PC-9 (cell line): ENCODE results near the gene THAP2. TPM values are rescaled to one million over a fixed set of nuclear protein-coding genes. Genes with fewer than 3 reads are reported as not detected.

Source experiments
- BruUV-seq: library from RNA; stranded (reverse); fragments of 400-500 nt; replicated peaks from 2 replicates; lab custom pipeline; 2021; lab: Mats Ljungman, UMichigan
- CTCF ChIA-PET: fragments of 300-600 bp; sonication (Branson Sonifier 250); formaldehyde crosslinking; loops from one replicate; lab custom pipeline; 2022; ENCODE audit warnings: antibody characterized with exemption; lab: Charles Lee
- POLR2A ChIA-PET: fragments of 300-600 bp; sonication (Branson Sonifier 250); formaldehyde crosslinking; loops from one replicate; lab custom pipeline; 2022; ENCODE audit warnings: antibody characterized with exemption; ENCODE audit not compliant: unreplicated experiment; lab: Charles Lee
- DNase-seq, 2 experiments: peaks; one replicate each; pipeline versions ENCODE4 v3.0.0 to v3.0.0-alpha.2; 2015 to 2022; ENCODE audit warnings: mixed read lengths in 1 of 2
- H2AFZ ChIP-seq: fragments of 200-600 bp; sonication (generic); 2 replicates; pipeline ENCODE4 v1.8.1; 2017; ENCODE audit warnings: antibody characterized with exemption
- H3F3A ChIP-seq: fragments of 200-600 bp; sonication (generic); 2 replicates; pipeline ENCODE4 v1.8.1; 2017; ENCODE audit warnings: antibody characterized with exemption, mild to moderate bottlenecking, low read depth; ENCODE audit not compliant: insufficient read depth
- H3K27ac ChIP-seq: fragments of 200-600 bp; sonication (generic); 2 replicates; pipeline ENCODE4 v1.6.1; 2016; ENCODE audit warnings: mixed run types
- H3K27me3 ChIP-seq: fragments of 200-600 bp; sonication (generic); 2 replicates; pipeline ENCODE4 v1.6.1; 2016; ENCODE audit warnings: low read depth, mixed run types; ENCODE audit not compliant: insufficient read depth
- H3K36me3 ChIP-seq: fragments of 200-600 bp; sonication (generic); 2 replicates; pipeline ENCODE4 v1.6.1; 2016; ENCODE audit warnings: low read depth, mixed run types
- H3K4me1 ChIP-seq: fragments of 200-600 bp; sonication (generic); replicated peaks from 2 replicates; pipeline ENCODE4 v1.6.1; 2016; ENCODE audit warnings: mixed run types; ENCODE audit not compliant: insufficient read depth
- H3K4me2 ChIP-seq: fragments of 200-600 bp; sonication (generic); 2 replicates; pipeline ENCODE4 v1.6.1; 2017; ENCODE audit warnings: mixed run types
- H3K4me3 ChIP-seq: fragments of 200-600 bp; sonication (generic); 2 replicates; pipeline ENCODE4 v1.6.1; 2016; ENCODE audit warnings: mixed run types
- H3K79me2 ChIP-seq: fragments of 200-600 bp; sonication (generic); 2 replicates; pipeline ENCODE4 v1.6.1; 2017; ENCODE audit warnings: low read depth, mixed run types
- H3K9me2 ChIP-seq: fragments of 200-600 bp; sonication (generic); 2 replicates; pipeline ENCODE4 v1.8.1; 2017; ENCODE audit warnings: mild to moderate bottlenecking; ENCODE audit not compliant: insufficient read depth
- H3K9me3 ChIP-seq: fragments of 200-600 bp; sonication (generic); 2 replicates; pipeline ENCODE4 v1.8.1; 2016; ENCODE audit warnings: low read depth; ENCODE audit not compliant: insufficient read depth
- H4K20me1 ChIP-seq: fragments of 200-600 bp; sonication (generic); 2 replicates; pipeline ENCODE4 v1.8.1; 2017; ENCODE audit not compliant: insufficient read depth
- EZH2 ChIP-seq: fragments of 200-600 bp; sonication (generic); IDR thresholded peaks from 2 replicates; pipeline ENCODE4 v1.8.0; 2017; ENCODE audit warnings: antibody characterized with exemption, low read depth
- intact Hi-C: fragments of 100-400 bp; cut with micrococcal nuclease; formaldehyde crosslinking; loops from one replicate; pipeline ENCODE4 v1.10.0; 2022; ENCODE audit not compliant: unreplicated experiment
- total RNA-seq: library from RNA; stranded (reverse); gene quantifications from 2 replicates; pipeline ENCODE4 v1.2.3, GENCODE V29; 2021
- TF ChIP-seq, protein P1 (sequence below): fragments of 200-600 bp; sonication (generic); conservative IDR thresholded peaks from 2 replicates; pipeline ENCODE4 v1.6.1; 2017; ENCODE audit warnings: mixed run types, antibody characterized with exemption, mild to moderate bottlenecking, moderate library complexity

THAP2 gene
- total RNA-seq, 1 experiment from 2014 or later, result 7.0 TPM

DNA sequence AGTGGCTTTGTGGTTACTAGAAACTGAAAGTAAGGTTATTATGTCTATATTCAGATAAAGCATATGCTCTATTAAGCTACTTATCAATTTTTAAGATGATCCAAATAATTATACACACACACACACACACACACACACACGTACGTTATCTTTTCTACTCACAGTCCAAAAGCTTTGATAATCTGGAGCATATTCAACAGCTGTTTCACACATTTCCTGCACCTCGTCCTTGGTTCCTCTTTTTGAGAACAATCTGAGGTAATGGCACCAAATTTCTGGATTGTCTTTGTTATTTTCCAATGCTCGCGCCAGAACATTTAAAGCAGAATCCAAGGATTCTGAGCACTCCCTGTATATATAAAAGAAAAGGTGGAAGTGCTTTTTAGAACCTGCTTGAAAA, 38.0 kb upstream of the THAP2 start:
- Histone ChIP-seq H4K20me1 (peaks cover 11% of the 10 kb centered on the region; the same call in 1 of the 2 replicates), H3K27me3 (no peaks in the 10 kb centered on the region), H3K4me1 (no peaks in the 10 kb centered on the region), H3K4me3 (no peak overlapping the region), H3K27ac (no peak overlapping the region), H3K4me2 (no peak overlapping the region), H3K36me3 (peaks cover 68% of the 10 kb centered on the region), H3K9me2 (no peaks in the 10 kb centered on the region), H3K9me3 (no peaks in the 10 kb centered on the region), H2AFZ (no peak overlapping the region), H3K79me2 (no peaks in the 10 kb centered on the region), H3F3A (no peaks in the 10 kb centered on the region)
- no TSS peak for BruUV-seq
- ChIA-PET POLR2A (no interaction called here), CTCF (no interaction called here)
- TF ChIP-seq EZH2, result no peak
- TF ChIP-seq, protein P1, sequence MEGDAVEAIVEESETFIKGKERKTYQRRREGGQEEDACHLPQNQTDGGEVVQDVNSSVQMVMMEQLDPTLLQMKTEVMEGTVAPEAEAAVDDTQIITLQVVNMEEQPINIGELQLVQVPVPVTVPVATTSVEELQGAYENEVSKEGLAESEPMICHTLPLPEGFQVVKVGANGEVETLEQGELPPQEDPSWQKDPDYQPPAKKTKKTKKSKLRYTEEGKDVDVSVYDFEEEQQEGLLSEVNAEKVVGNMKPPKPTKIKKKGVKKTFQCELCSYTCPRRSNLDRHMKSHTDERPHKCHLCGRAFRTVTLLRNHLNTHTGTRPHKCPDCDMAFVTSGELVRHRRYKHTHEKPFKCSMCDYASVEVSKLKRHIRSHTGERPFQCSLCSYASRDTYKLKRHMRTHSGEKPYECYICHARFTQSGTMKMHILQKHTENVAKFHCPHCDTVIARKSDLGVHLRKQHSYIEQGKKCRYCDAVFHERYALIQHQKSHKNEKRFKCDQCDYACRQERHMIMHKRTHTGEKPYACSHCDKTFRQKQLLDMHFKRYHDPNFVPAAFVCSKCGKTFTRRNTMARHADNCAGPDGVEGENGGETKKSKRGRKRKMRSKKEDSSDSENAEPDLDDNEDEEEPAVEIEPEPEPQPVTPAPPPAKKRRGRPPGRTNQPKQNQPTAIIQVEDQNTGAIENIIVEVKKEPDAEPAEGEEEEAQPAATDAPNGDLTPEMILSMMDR, result no peak
- intact Hi-C loops, result no loop called here
- DNase-seq, result no peak

DNA sequence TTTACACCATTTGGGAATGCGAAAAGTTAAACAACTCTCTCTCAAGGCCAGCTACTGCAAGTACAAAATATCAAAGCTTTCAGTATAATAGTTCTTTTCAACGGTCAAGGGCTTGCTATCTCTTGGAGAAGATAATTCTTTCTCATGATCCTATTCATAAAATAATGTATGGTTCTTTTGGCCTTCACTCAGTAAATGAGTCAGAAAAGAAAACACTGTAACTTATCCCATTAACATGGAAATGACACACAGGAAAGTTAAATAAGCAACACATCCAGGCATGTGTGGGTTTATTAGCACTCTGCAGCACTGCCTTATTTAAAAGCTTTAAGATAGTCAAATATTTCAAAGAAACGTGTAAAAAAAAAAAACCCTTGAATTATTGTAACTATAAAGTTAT, 37.3 kb upstream of the THAP2 start:
- H3F3A ChIP-seq, result no peaks in the 10 kb centered on the region
- ChIA-PET CTCF (no interaction called here), POLR2A (no interaction called here)
- H3K9me2 ChIP-seq, result no peaks in the 10 kb centered on the region
- no peak for TF ChIP-seq EZH2
- TF ChIP-seq, protein P1, result no peak
- no peak overlapping the region for H3K4me3 ChIP-seq
- no peaks in the 10 kb centered on the region for H3K4me1 ChIP-seq
- H3K9me3 ChIP-seq, result no peaks in the 10 kb centered on the region
- peaks cover 74% of the 10 kb centered on the region for H3K36me3 ChIP-seq
- peaks cover 11% of the 10 kb centered on the region; the same call in 1 of the 2 replicates for H4K20me1 ChIP-seq
- no peak overlapping the region for H3K27ac ChIP-seq
- intact Hi-C loops, result no loop called here
- no peaks in the 10 kb centered on the region for H3K79me2 ChIP-seq
- no peak for DNase-seq
- no peaks in the 10 kb centered on the region for H3K27me3 ChIP-seq
- H3K4me2 ChIP-seq, result no peak overlapping the region
- BruUV-seq, result no TSS peak
- H2AFZ ChIP-seq, result no peak overlapping the region

DNA sequence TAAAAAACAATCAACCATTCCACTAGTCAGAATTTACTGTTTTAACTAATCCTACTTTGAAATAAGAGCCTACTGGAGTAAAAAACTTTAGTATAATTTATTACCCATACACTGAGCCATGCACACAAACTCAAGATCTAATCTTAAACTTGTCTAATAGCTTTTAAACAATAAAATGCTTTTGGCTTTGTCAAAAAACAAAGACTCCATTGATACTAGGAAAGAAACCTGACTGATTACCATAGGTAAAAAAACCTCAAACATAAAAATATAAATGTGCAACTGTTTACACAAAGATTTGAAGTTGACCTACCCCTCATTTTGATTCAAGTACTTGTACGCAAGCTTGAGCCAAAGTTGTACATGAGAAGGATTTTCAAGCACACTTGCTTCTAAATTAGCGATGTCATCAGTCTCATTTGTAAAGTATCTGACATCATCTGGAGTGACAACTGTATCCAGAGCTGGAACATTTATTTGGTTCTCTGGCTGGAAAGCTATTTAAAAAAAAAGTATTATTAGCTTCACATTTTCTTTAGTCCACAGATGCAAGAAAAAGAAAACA, 36.6 kb upstream of the THAP2 start:
- CTCF ChIA-PET, result no interaction called here
- no peaks in the 10 kb centered on the region for H3K4me1 ChIP-seq
- intact Hi-C loops, result no loop called here
- no peak overlapping the region for H2AFZ ChIP-seq
- no peak overlapping the region for H3K4me3 ChIP-seq
- peaks cover 11% of the 10 kb centered on the region; the same call in 1 of the 2 replicates for H4K20me1 ChIP-seq
- H3K79me2 ChIP-seq, result no peaks in the 10 kb centered on the region
- H3K9me2 ChIP-seq, result no peaks in the 10 kb centered on the region
- no TSS peak for BruUV-seq
- no peaks in the 10 kb centered on the region for H3K27me3 ChIP-seq
- no peaks in the 10 kb centered on the region for H3F3A ChIP-seq
- H3K4me2 ChIP-seq, result no peak overlapping the region
- H3K36me3 ChIP-seq, result peaks cover 74% of the 10 kb centered on the region
- H3K27ac ChIP-seq, result no peak overlapping the region
- TF ChIP-seq EZH2, result no peak
- TF ChIP-seq, protein P1, result no peak
- no peaks in the 10 kb centered on the region for H3K9me3 ChIP-seq
- DNase-seq, result no peak
- POLR2A ChIA-PET, result interaction anchor here (0.6 kb wide), 1 partner anchor 1307 kb away, joined by 3 read pairs; no protein-coding TSS in a partner anchor
